ENCODE measurements around the gene CRIP2. TPM values are rescaled to one million over a fixed set of nuclear protein-coding genes. Genes with fewer than 3 reads are reported as not detected.
A peak's percentile ranks its signal among the peaks of the same experiment; 100 is the strongest.

CRIP2 gene
- total and polyA plus RNA-seq, 2 of the 13 experiments (the other 11 are each of a cell fraction or from before 2014, with no cell fraction given): 31.6 to 37.9 TPM

- TF ChIP-seq ZFYVE20 (CRISPR knock-in tag; IDR thresholded peaks at IDR 0.05; ENCODE audit: borderline replicate concordance, low read depth): no peak
Measured at GRCh38 chr14:105487449-105487985, 12.9 kb downstream of the CRIP2 start (continued).

- ATAC-seq (no peak), FAIRE-seq (no peak), DNase-seq (ENCODE audit: low spot score) (no peak)
- 68% methylated on average over 18 of the region's 26 CpGs for WGBS (ENCODE audit: low lambda C conversion rate)
- BruUV-seq (replicated peaks): no TSS peak
- Histone ChIP-seq H3K36me3 (replicated peaks in 1 of 2; ENCODE audit: control insufficient read depth in 1 of 2, insufficient read depth in 2 of 2, low read length in 2 of 2) (no peaks in the 10 kb centered on the region), H4K20me1 (ENCODE audit: insufficient read depth, low read length) (no peaks in the 10 kb centered on the region), H3K9ac (ENCODE audit: insufficient read depth, low read depth, low read length) (peak overlapping the region; percentile 84), H3K79me2 (ENCODE audit: insufficient read depth, low read length) (no peaks in the 10 kb centered on the region), H3K4me2 (ENCODE audit: low read depth, low read length) (peak overlapping the region; percentile 98), H3K4me3 (replicated peaks in 1 of 3; ENCODE audit: insufficient read depth in 1 of 3, low read depth in 2 of 3, low read length in 3 of 3) (peak overlapping the region; percentile 57 to 79 (median 68); a peak in 5 of 6 replicates), H3K4me1 (ENCODE audit: insufficient read depth, low read length) (peaks cover 70% of the 10 kb centered on the region), H3K27me3 (ENCODE audit: control insufficient read depth in 1 of 2, insufficient read depth in 2 of 2, low read length in 2 of 2) (peaks cover 2 to 22% of the 10 kb centered on the region in 2 experiments; a peak in 4 of 5 replicates), H3K27ac (ENCODE audit: extremely low read length, insufficient read depth, low read length) (peak overlapping the region; percentile 4), H3K9me3 (ENCODE audit: low read length) (no peaks in the 10 kb centered on the region), H2AFZ (ENCODE audit: low read length) (no peak overlapping the region)
- intact Hi-C loops (cut with micrococcal nuclease; ENCODE audit: unreplicated experiment): loop anchor here (2.0 to 5.0 kb wide), 3 partner anchors 13 to 117 kb away; partner anchors contain the start of gene CRIP2
- CTCF ChIA-PET (ENCODE audit: low intra/inter-chr PET ratio, low total read pairs): interaction anchor here (3.6 kb wide), 1 partner anchor 117 kb away, joined by 24 read pairs; no protein-coding TSS in a partner anchor
- POLR2A ChIA-PET: no interaction called here
- in situ Hi-C loops (cut with HindIII; ENCODE audit: extremely low pct_ligation_motif_present, low pct_unique_long_range_greater_than_20kb): loop anchor here (5.0 kb wide), 2 partner anchors 39 to 111 kb away; partner anchors contain the start of gene TMEM121
- TF ChIP-seq KDM3A (CRISPR knock-in tag; IDR thresholded peaks at IDR 0.05; ENCODE audit: low read depth) (no peak), CHCHD3 (CRISPR knock-in tag; IDR thresholded peaks at IDR 0.05) (0 out of 2 replicates have a peak, but pooled peaks have one; percentile 33), HMGXB3 (CRISPR knock-in tag; IDR thresholded peaks at IDR 0.05; ENCODE audit: borderline replicate concordance) (no peak), HNRNPL (IDR thresholded peaks at IDR 0.05; ENCODE audit: low read depth, low read length) (0 out of 2 replicates have a peak, but pooled peaks have one; percentile 31), JDP2 (CRISPR knock-in tag; IDR thresholded peaks at IDR 0.05; ENCODE audit: borderline replicate concordance) (no peak), FOXO4 (CRISPR knock-in tag; conservative IDR thresholded peaks at IDR 0.05) (no peak)
- TF ChIP-seq, protein P1, sequence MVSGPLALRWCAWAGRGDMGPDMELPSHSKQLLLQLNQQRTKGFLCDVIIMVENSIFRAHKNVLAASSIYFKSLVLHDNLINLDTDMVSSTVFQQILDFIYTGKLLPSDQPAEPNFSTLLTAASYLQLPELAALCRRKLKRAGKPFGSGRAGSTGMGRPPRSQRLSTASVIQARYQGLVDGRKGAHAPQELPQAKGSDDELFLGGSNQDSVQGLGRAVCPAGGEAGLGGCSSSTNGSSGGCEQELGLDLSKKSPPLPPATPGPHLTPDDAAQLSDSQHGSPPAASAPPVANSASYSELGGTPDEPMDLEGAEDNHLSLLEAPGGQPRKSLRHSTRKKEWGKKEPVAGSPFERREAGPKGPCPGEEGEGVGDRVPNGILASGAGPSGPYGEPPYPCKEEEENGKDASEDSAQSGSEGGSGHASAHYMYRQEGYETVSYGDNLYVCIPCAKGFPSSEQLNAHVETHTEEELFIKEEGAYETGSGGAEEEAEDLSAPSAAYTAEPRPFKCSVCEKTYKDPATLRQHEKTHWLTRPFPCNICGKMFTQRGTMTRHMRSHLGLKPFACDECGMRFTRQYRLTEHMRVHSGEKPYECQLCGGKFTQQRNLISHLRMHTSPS (CRISPR knock-in tag; IDR thresholded peaks at IDR 0.05; ENCODE audit: low read depth): 0 out of 2 replicates have a peak, but pooled peaks have one; percentile 22
- TF ChIP-seq, protein P2, sequence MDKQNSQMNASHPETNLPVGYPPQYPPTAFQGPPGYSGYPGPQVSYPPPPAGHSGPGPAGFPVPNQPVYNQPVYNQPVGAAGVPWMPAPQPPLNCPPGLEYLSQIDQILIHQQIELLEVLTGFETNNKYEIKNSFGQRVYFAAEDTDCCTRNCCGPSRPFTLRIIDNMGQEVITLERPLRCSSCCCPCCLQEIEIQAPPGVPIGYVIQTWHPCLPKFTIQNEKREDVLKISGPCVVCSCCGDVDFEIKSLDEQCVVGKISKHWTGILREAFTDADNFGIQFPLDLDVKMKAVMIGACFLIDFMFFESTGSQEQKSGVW (CRISPR knock-in tag; IDR thresholded peaks at IDR 0.05; ENCODE audit: borderline replicate concordance): no peak
- TF ChIP-seq, protein P3, sequence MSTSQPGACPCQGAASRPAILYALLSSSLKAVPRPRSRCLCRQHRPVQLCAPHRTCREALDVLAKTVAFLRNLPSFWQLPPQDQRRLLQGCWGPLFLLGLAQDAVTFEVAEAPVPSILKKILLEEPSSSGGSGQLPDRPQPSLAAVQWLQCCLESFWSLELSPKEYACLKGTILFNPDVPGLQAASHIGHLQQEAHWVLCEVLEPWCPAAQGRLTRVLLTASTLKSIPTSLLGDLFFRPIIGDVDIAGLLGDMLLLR (CRISPR knock-in tag; IDR thresholded peaks at IDR 0.05): 0 out of 2 replicates have a peak, but pooled peaks have one; percentile 60
Measured at GRCh38 chr14:105487986-105488777, 13.6 kb downstream of the CRIP2 start.

Data from HepG2 (cell line).